Central memory CD8-positive, alpha-beta T cell (primary cell): ENCODE results near the gene MAPK8IP2.

Source experiments
- ATAC-seq: fragments of 150-1000 bp; cut with Tn5 transposase; replicated peaks from 2 replicates; pipeline ENCODE4 v1.10.0; 2022; ENCODE audit warnings: mild to moderate bottlenecking, moderate FRiP score, moderate number of reproducible peaks; ENCODE audit not compliant: poor library complexity, severe bottlenecking; ENCODE audit errors: extremely low read depth
- DNase-seq, 2 donors: peaks; one replicate each; pipeline ENCODE4 v3.0.0; 2021; ENCODE audit warnings: low spot score in 2 of 2
- H3K27ac Mint-ChIP-seq: one replicate; pipeline ENCODE4 v1.8.0; 2022; ENCODE audit warnings: low read depth, mild to moderate bottlenecking, moderate library complexity, mixed read lengths
- H3K27me3 Mint-ChIP-seq: one replicate; pipeline ENCODE4 v1.8.0; 2022; ENCODE audit warnings: mixed read lengths
- H3K36me3 Mint-ChIP-seq: one replicate; pipeline ENCODE4 v1.8.0; 2022; ENCODE audit warnings: mild to moderate bottlenecking, moderate library complexity, mixed read lengths; ENCODE audit not compliant: insufficient read depth
- H3K4me1 Mint-ChIP-seq: one replicate; pipeline ENCODE4 v1.8.0; 2022; ENCODE audit warnings: mixed read lengths
- H3K4me3 Mint-ChIP-seq: one replicate; pipeline ENCODE4 v1.8.0; 2022; ENCODE audit warnings: mild to moderate bottlenecking, moderate library complexity, mixed read lengths
- H3K9me3 Mint-ChIP-seq: one replicate; pipeline ENCODE4 v1.8.0; 2022; ENCODE audit warnings: mixed read lengths

MAPK8IP2 gene

GRCh38 chr22:50587407-50587806 is 13.2 kb upstream of the MAPK8IP2 start:
- no peaks in the 10 kb centered on the region for H3K9me3 Mint-ChIP-seq
- DNase-seq, result no peak
- peaks cover 6% of the 10 kb centered on the region for H3K4me1 Mint-ChIP-seq
- no peaks in the 10 kb centered on the region for H3K27me3 Mint-ChIP-seq
- peaks cover 9% of the 10 kb centered on the region for H3K36me3 Mint-ChIP-seq
- ATAC-seq, result no peak
- no peak overlapping the region for H3K27ac Mint-ChIP-seq
- H3K4me3 Mint-ChIP-seq, result no peak overlapping the region

DNA sequence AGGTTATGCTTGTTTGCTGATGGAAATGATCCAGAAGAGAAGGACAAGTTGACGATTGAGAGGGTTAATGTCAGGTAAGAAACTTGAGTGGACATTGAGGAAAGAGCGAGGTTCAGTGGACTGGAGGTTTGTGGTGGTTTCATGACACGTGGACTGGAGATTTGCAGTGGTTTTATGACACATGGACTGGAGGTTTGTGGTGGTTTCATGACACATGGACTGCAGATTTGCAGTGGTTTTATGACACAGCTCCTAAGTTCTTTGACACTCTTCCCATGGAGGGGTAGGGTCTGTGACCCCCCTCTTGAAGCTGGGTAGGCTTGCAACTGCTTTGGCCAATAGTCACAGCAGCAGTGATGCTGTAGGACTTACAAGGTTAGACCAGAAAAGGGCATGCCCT is 5.4 kb upstream of the MAPK8IP2 start:
- Mint-ChIP-seq H3K27ac (no peak overlapping the region), H3K4me1 (no peaks in the 10 kb centered on the region), H3K27me3 (peaks cover 8% of the 10 kb centered on the region), H3K36me3 (peaks cover 1% of the 10 kb centered on the region), H3K9me3 (no peaks in the 10 kb centered on the region), H3K4me3 (no peak overlapping the region)
- no peak for ATAC-seq
- no peak for DNase-seq

- DNase-seq (no peak), ATAC-seq (no peak)
- peaks cover 3% of the 10 kb centered on the region for H3K36me3 Mint-ChIP-seq
- H3K4me3 Mint-ChIP-seq, result no peak overlapping the region
- H3K9me3 Mint-ChIP-seq, result no peaks in the 10 kb centered on the region
- peaks cover 18% of the 10 kb centered on the region for H3K27me3 Mint-ChIP-seq
- H3K4me1 Mint-ChIP-seq, result peaks cover 7% of the 10 kb centered on the region
- no peak overlapping the region for H3K27ac Mint-ChIP-seq
Observed at GRCh38 chr22:50597097-50597496, 3.5 kb upstream of the MAPK8IP2 start.

- Mint-ChIP-seq H3K9me3 (no peaks in the 10 kb centered on the region), H3K27me3 (peaks cover 31% of the 10 kb centered on the region), H3K36me3 (peaks cover 5% of the 10 kb centered on the region), H3K4me3 (peak overlapping the region; percentile 20), H3K27ac (no peak overlapping the region), H3K4me1 (peaks cover 10% of the 10 kb centered on the region)
- ATAC-seq, result peak; percentile 70
- peak; percentile 59 to 65 for DNase-seq
Observed at GRCh38 chr22:50599816-50600455, 657 bp upstream of the MAPK8IP2 start.

DNA sequence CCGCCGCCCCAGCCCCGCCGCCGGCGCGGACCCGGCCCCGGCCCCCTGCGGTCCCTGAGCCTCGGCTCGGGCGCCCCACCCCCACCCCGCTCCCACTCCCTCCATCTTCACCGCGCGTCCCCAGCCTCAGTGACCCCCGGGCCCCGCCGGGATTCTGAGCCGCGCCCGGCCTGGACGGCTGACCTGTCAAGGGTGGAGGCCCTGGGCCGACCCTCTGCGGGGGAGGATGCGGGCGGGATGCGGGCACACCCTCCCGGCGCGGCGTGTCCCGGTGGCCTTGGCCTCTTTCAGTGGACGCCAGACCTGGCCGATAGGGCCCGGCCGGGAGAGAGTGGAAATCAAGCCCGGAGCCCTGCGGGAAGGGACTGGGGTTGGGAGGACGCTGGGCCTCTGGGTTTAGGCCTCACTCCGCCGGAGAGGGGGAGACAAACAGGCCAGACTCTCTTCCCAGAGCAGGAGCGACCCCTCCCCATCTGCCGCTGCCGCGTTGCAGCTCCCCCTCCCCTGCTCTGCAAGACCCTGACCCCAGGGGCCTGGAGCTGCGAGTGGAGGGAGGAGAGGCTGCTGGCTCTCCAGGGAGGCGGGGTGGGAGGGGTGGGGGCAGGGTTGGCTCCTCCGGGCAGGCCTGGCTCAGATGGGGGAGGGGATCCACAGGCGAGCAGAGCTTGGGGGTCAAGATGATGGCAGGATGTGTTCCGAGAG is 525 bp downstream of the MAPK8IP2 start:
- Mint-ChIP-seq H3K4me1 (peaks cover 10% of the 10 kb centered on the region), H3K9me3 (no peaks in the 10 kb centered on the region), H3K27ac (no peak overlapping the region), H3K36me3 (peaks cover 5% of the 10 kb centered on the region), H3K4me3 (peak overlapping the region; percentile 72), H3K27me3 (peaks cover 33% of the 10 kb centered on the region)
- DNase-seq (no peak), ATAC-seq (no peak)

GRCh38 chr22:50601669-50602337 is 1.2 kb downstream of the MAPK8IP2 start:
- Mint-ChIP-seq H3K27me3 (peaks cover 40% of the 10 kb centered on the region), H3K9me3 (no peaks in the 10 kb centered on the region), H3K27ac (no peak overlapping the region), H3K36me3 (peaks cover 5% of the 10 kb centered on the region), H3K4me1 (peaks cover 10% of the 10 kb centered on the region), H3K4me3 (peak overlapping the region; percentile 72)
- ATAC-seq (no peak), DNase-seq (no peak)

GRCh38 chr22:50602338-50602700 is 1.7 kb downstream of the MAPK8IP2 start:
- Mint-ChIP-seq H3K4me1 (peaks cover 10% of the 10 kb centered on the region), H3K4me3 (peak overlapping the region; percentile 72), H3K36me3 (peaks cover 5% of the 10 kb centered on the region), H3K9me3 (no peaks in the 10 kb centered on the region), H3K27ac (no peak overlapping the region), H3K27me3 (peaks cover 45% of the 10 kb centered on the region)
- ATAC-seq (no peak), DNase-seq (no peak)

DNA sequence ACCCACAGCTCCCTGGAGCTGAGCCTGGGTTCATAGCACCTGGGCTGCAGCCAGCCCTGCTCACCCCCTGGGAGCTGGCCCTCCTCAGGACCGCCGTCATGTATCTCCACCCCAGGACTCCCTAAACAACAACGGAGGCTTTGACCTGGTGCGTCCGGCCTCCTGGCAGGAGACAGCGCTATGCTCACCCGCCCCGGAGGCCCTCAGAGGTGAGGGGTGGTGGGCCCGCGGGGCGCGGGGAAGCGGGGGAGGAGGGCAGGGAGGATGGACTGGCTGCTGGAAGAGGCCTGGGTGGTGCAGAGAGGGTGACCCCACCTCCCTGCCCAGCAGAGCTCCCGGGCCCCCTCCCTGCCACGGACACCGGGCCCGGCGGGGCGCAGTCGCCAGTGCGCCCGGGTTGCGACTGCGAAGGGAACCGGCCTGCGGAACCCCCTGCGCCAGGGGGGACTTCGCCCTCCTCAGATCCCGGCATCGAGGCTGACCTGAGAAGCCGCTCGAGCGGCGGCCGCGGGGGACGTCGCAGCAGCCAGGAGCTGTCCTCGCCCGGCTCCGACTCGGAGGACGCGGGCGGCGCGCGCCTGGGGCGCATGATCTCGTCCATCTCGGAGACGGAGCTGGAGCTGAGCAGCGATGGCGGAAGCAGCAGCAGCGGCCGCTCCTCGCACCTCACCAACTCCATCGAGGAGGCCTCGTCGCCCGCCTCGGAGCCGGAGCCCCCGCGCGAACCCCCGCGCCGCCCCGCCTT is 3.1 kb downstream of the MAPK8IP2 start:
- DNase-seq (no peak), ATAC-seq (no peak)
- Mint-ChIP-seq H3K9me3 (no peaks in the 10 kb centered on the region), H3K4me1 (peaks cover 10% of the 10 kb centered on the region), H3K27me3 (peaks cover 52% of the 10 kb centered on the region), H3K36me3 (peaks cover 5% of the 10 kb centered on the region), H3K4me3 (no peak overlapping the region), H3K27ac (no peak overlapping the region)

- Mint-ChIP-seq H3K4me3 (no peak overlapping the region), H3K4me1 (peaks cover 10% of the 10 kb centered on the region), H3K36me3 (peaks cover 3% of the 10 kb centered on the region), H3K27me3 (peaks cover 58% of the 10 kb centered on the region), H3K9me3 (no peaks in the 10 kb centered on the region), H3K27ac (no peak overlapping the region)
- DNase-seq (no peak), ATAC-seq (no peak)
Observed at GRCh38 chr22:50604256-50605001, 3.8 kb downstream of the MAPK8IP2 start.

- H3K36me3 Mint-ChIP-seq, result peaks cover 3% of the 10 kb centered on the region
- no peak for ATAC-seq
- peaks cover 10% of the 10 kb centered on the region for H3K4me1 Mint-ChIP-seq
- no peak overlapping the region for H3K27ac Mint-ChIP-seq
- no peak for DNase-seq
- no peaks in the 10 kb centered on the region for H3K9me3 Mint-ChIP-seq
- no peak overlapping the region for H3K4me3 Mint-ChIP-seq
- peaks cover 58% of the 10 kb centered on the region for H3K27me3 Mint-ChIP-seq
Observed at GRCh38 chr22:50605002-50605612, 4.5 kb downstream of the MAPK8IP2 start.

DNA sequence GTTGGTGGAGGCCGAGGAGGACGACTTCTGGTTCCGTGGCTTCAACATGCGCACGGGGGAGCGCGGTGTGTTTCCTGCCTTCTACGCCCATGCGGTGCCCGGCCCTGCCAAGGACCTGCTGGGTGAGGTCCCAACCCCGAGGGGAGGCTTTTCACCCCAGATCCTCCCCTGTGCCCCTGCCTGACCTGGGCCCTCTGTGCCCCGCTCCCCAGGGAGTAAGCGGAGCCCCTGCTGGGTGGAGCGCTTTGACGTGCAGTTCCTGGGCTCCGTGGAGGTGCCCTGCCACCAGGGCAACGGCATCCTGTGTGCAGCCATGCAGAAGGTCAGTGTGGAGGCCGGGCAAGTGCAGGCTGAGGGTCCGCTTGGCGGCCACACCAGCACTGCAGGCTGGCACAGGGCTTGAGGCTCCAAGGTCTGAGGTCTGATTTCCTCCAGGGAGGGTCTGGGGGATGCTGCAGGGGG is 5.1 kb downstream of the MAPK8IP2 start:
- no peak overlapping the region for H3K27ac Mint-ChIP-seq
- peaks cover 3% of the 10 kb centered on the region for H3K36me3 Mint-ChIP-seq
- H3K27me3 Mint-ChIP-seq, result peaks cover 61% of the 10 kb centered on the region
- no peak overlapping the region for H3K4me3 Mint-ChIP-seq
- H3K9me3 Mint-ChIP-seq, result no peaks in the 10 kb centered on the region
- peaks cover 10% of the 10 kb centered on the region for H3K4me1 Mint-ChIP-seq
- DNase-seq, result no peak
- no peak for ATAC-seq
